NCI-H446 treated with DMSO at 0.1 percent for 48 hours (cell line): Measurements from ENCODE around the gene FOXI1.
"Not testable (repeated sequence)": the region's sequence is repeated elsewhere in the genome, so short reads cannot be mapped to it uniquely, and the experiment has no call there.

Experiments
- DNase-seq: peaks from one replicate; lab custom pipeline; 2025; lab: John Stamatoyannopoulos, UW

FOXI1 gene

DNA sequence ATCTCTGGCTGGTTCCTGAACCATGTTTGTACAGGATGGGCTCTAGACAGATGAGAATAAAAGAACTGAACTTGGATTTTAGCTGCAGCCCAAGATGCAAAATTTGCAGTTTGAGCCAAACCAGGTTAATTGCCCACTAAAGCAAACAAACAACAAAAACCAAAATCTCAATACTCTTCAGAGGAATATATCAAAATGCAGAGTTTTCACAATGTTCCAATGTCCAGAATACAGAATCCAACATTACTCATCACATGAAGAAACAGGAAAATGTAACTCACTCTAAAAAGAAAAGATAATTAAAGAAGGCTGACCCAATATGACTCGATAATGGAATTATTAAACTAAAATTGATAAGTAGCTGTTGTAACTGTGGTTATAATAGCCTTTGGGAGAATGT is 20.4 kb downstream of the FOXI1 start:
- no peak for DNase-seq

GRCh38 chr5:170126626-170127025 is 20.9 kb downstream of the FOXI1 start:
- DNase-seq: no peak

- no peak for DNase-seq
These were observed 25.5 kb downstream of the FOXI1 start for GRCh38 chr5:170131235-170131634.

- DNase-seq: no peak
These were observed 26.7 kb downstream of the FOXI1 start for GRCh38 chr5:170132269-170132975.

GRCh38 chr5:170132976-170133448 is 27.3 kb downstream of the FOXI1 start:
- DNase-seq: no peak

GRCh38 chr5:170135796-170136490 is 30.2 kb downstream of the FOXI1 start:
- no peak for DNase-seq

DNA sequence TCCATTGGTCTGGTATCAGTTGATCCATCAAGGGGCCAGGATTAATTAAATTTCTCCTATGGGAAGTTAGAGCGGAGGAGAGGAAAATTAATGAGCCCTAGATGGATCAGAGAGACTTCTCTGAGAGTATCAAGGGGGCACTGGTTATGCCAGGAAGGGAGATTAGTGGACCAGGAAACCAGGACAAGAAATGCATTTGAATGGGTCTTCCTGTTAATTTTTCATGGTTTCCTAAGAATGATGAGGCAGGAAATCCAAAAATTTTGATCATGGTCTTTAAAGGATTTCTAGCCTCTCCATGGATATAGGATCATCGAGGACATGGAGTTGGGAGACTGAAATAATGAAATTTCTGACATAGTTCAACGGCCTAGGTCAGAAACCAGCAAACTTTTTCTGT is 30.8 kb downstream of the FOXI1 start:
- DNase-seq: no peak

- DNase-seq: no peak
These were observed 32.1 kb downstream of the FOXI1 start for GRCh38 chr5:170137694-170138214.

DNA sequence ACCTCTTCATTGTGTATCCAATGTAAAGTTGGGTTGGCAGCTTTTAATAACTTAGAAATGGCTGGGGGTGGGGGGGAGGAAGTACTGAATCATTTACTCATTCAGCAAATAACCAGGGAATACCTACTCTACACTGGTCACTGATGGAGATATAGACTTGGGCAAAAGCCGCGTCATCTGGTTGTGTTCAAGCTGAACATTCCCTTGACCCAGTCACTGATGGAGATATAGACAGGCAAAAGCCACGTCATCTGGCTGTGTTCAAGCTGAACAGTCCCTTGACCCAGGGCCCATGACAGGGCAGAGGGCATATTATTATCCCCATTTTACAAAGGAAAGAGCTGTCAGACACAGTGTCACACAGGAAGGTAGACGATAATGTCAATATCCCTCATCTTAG is 32.6 kb downstream of the FOXI1 start:
- DNase-seq: no peak

DNA sequence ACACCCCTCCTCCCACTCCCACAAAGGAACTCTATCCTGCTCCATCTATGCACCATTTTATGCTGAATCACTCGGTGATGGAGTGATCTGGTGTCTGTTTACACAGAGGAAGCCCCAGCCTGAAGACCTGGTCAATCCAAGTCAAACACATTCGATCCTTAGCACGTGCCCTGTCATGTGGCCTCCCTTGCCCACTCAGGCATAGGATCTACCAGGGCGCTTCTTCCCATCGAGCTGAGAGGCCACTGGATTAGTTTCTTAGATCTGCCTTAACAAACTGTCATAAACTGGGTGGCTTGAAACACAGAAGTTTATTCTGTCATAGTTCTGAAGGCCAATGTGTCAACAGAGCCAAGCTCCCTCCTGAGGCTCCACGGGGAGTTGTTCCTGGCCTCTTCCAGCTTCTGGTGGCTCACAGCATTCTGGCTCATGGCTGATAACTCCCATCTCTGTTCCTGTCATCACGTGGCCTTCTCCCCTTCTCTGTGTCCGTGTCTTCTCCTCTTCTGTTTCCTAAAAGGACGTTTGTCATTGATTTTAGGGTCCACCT is 34.2 kb downstream of the FOXI1 start:
- no peak for DNase-seq

GRCh38 chr5:170141196-170141595 is 35.5 kb downstream of the FOXI1 start:
- not testable (repeated sequence) for DNase-seq

DNA sequence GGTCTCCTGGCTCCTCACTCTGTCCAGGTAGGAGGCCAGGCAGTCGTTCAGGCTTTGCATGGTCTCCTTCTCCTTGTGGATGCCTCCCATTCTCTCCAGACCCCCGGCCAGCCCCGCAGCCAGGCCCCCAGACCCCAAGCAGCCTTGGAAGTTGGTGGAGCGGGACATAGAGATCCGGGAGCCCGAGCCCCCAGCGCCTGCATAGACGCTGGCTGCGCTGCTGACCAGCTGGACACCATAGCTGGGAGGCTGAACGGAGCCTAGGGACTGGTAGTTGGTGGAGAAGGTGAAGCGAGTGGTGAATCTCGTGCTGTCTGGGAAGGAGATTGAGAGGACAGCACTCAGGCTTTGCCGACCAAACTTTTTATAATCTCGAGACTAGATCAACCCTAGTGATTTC is 35.9 kb downstream of the FOXI1 start:
- DNase-seq: no peak

DNA sequence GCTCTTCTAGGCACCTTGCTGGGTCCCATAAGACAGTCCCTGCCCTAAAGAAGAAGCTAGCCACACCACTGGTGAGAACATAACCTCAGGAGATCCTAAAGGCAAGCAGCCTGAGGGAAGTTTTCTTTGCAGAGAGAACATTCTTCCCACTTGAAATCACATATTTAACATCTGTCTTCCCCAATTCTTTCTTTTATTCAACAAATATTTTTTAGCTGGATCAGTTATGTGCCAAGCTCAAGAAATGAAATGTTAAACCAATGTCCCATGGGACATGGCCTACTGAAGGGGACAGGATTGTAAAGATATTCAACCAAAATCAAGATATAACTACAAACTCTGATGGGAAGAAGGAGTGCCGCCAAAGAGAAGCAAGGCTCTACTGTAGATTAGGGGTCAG is 36.5 kb downstream of the FOXI1 start:
- no peak for DNase-seq

DNA sequence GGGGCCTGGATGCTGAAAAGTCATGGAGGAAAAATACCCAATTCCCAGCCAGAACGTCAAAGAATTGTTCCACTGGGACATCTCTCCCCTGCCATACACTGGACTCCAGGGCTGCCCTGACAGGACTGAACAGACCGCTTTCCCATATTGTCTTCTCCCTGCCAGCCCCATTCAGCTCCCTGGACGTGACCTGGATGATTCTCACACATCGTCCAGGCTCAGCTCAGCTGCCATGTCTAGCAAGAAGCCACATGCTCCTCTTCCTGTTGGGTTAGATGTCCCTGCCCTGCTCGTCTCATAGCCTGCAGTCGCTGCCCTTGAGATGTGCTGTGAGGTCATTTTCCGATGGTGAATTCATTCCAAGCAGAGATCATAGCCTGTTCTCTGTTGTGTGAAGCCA is 37.4 kb downstream of the FOXI1 start:
- no peak for DNase-seq

DNA sequence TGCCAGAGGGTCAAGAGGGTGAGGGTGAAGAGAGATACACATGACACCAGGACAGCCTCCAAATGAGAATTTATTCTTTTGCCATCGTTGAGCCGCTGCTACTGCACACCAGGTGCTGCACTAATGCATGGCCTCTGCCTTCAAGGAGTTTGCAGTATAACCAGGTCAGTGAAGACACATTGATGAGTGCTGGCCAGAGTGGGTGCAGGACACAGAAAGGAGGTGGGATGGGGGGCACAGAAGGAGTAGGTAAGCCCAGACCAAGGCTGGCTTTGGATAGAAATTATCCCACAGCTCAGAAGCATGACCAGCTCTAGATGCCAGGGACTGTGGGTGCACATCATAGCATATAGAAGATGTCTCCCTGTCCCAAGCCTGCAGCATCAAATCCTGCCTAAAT is 38.0 kb downstream of the FOXI1 start:
- DNase-seq: no peak

GRCh38 chr5:170144286-170145023 is 38.8 kb downstream of the FOXI1 start:
- DNase-seq: no peak

DNA sequence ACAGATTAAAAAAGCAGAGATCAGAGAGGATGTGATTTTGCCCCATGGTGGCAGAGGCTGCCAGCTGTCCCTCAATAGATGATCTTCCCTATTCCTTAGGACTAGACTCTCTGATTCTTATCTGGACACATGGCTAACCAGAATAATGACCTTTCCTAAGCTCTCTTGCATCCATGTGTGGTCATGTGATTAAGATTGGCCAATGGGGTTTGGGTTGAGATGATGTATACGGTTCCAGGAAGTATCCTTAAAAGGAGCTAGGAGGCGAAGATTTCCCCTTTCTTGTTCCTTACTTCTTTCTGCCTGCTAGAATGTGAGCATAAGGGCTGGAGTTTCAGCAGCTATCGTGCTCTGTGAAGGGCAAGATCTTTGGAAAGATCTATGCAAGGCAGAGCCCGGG is 39.8 kb downstream of the FOXI1 start:
- DNase-seq: no peak

DNA sequence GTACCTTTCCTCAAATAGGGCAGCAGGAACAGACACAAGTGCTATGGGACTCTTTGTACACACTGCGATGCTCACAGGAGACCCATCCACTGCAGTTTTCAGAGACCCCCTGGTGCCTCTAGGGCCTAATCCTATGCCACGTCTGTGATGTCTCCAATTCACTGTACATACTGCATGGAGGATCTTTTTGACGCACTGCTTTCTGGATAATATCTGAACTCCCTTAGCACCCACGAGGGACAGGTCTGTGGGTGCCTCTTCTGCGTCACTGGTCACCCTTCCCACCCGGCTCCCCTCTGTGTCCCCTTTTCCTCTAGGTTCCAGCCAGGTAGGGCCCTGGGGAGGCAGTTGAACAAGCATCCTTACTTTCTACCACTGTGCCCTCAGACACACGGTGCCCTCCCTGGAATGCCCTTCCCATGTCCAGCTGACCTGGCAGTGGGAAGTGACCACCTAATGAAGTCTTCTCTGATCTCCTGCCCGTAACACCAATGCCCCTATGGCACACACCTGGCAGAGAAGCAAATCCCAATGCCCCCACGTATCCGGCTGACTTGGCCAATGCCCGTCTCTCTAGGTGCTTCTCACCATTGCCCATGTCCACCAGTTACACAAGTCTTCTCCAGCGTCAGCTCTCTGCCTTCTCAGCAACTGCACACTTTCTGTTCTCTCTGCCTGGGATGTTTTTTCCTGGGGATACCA is 41.5 kb downstream of the FOXI1 start:
- DNase-seq: no peak

- no peak for DNase-seq
These were observed 42.1 kb downstream of the FOXI1 start for GRCh38 chr5:170147753-170148264.

GRCh38 chr5:170148430-170149205 is 42.9 kb downstream of the FOXI1 start:
- DNase-seq: no peak

DNA sequence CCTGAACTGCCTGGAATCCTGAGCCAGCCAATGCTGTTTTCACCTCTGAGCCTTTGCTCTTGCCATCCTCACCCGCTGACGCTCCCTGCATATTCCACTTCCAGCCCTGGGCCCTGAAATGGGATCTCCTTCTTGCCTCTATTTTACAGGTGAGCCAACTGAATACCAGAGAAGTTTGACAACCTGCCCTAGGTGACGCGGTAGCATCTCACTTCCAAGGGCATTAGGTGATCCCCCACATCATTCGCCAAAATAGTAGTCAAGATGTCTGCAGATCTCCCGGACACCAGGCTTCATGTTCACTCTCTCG is 43.5 kb downstream of the FOXI1 start:
- no peak for DNase-seq
